K562 (cell line): ENCODE results near the gene GNAI2. TPM values are rescaled to one million over a fixed set of nuclear protein-coding genes. Genes with fewer than 3 reads are reported as not detected.

Experiments
- ATAC-seq: fragments of 200-7000 bp; cut with Tn5 transposase; 3 replicates; pipeline ENCODE4 v1.9.1; 2020; ENCODE audit warnings: moderate library complexity
- BruUV-seq: library from RNA; stranded (reverse); fragments of 400-500 nt; replicated peaks from 2 replicates; lab custom pipeline; 2021; lab: Mats Ljungman, UMichigan
- CTCF ChIA-PET: fragments of 300-600 bp; formaldehyde crosslinking; extraction: SDS; loops from one replicate; lab custom pipeline; 2021; ENCODE audit warnings: low intra/inter-chr PET ratio; lab: Yijun Ruan, JAX
- POLR2A ChIA-PET: fragments of 300-600, 350-650 bp; sonication (Branson Sonifier 250); formaldehyde crosslinking; extraction: SDS; loops from one replicate; lab custom pipeline; 2021; ENCODE audit warnings: antibody characterized with exemption, inconsistent platforms; lab: Yijun Ruan, JAX
- DNase-seq, 4 experiments: peaks; one replicate each; pipeline versions ENCODE4 v3.0.0 to v3.0.0-alpha.2; 2011 to 2018; ENCODE audit warnings: low spot score in 3 of 4, mixed read lengths in 3 of 4; ENCODE audit errors: extremely low read depth in 1 of 4
- FAIRE-seq: peaks from 2 replicates; lab custom pipeline; 2011; peaks lifted over from hg19 to GRCh38; lab: Jason Lieb, UNC
- H2AFZ ChIP-seq: 2 replicates; pipeline ENCODE4 v1.6.0; 2011; ENCODE audit warnings: low read depth, low read length, control low read depth, inconsistent platforms
- H3K27ac ChIP-seq: fragments of 200-600 bp; 3 replicates; pipeline ENCODE4 v1.8.0; 2011; ENCODE audit warnings: low read depth, mild to moderate bottlenecking, control low read depth, inconsistent platforms, low read length, moderate library complexity, mixed read lengths; ENCODE audit errors: extremely low read depth
- H3K27me3 ChIP-seq, 2 experiments: fragments of 300-600 bp in 1 of 2; 2 replicates in 1 of 2; 3 replicates in 1 of 2; pipeline versions ENCODE4 v1.6.0 to v1.8.0; 2011; ENCODE audit warnings: inconsistent platforms in 2 of 2, low read length in 2 of 2, mild to moderate bottlenecking in 1 of 2, mixed read lengths in 1 of 2, moderate library complexity in 1 of 2; ENCODE audit not compliant: control insufficient read depth in 2 of 2, insufficient read depth in 2 of 2
- H3K36me3 ChIP-seq: fragments of 300-600 bp; 3 replicates; pipeline ENCODE4 v1.8.0; 2011; ENCODE audit warnings: mild to moderate bottlenecking, low read length, inconsistent platforms; ENCODE audit not compliant: control insufficient read depth, insufficient read depth
- H3K4me1 ChIP-seq, 2 experiments: fragments of 200-600 bp in 1 of 2; replicated peaks in 1 of 2; 2 replicates in 1 of 2; 3 replicates in 1 of 2; pipeline versions ENCODE4 v1.5.1 to v1.8.0; 2011; ENCODE audit warnings: inconsistent platforms in 2 of 2, low read length in 2 of 2, mild to moderate bottlenecking in 1 of 2, mixed read lengths in 1 of 2, moderate library complexity in 1 of 2; ENCODE audit not compliant: control insufficient read depth in 2 of 2, insufficient read depth in 2 of 2
- H3K4me2 ChIP-seq: 2 replicates; pipeline ENCODE4 v1.6.1; 2011; ENCODE audit warnings: low read length, control low read depth, inconsistent platforms, mixed read lengths; ENCODE audit not compliant: insufficient read depth
- H3K4me3 ChIP-seq: fragments of 200-600 bp; sonication (generic), shearing (Covaris generic); 2 replicates; pipeline ENCODE4 v1.5.1; 2016; ENCODE audit warnings: control low read depth, inconsistent platforms
- H3K79me2 ChIP-seq: fragments of 200-600 bp; 3 replicates; pipeline ENCODE4 v1.8.0; 2011; ENCODE audit warnings: low read length, inconsistent platforms; ENCODE audit not compliant: control insufficient read depth, insufficient read depth
- H3K9ac ChIP-seq, 2 experiments: 2 replicates each; pipeline versions ENCODE4 v1.6.0 to v1.6.1; 2011; ENCODE audit warnings: low read depth in 2 of 2, low read length in 2 of 2, control low read depth in 1 of 2, inconsistent platforms in 1 of 2, mild to moderate bottlenecking in 1 of 2, mixed read lengths in 1 of 2; ENCODE audit not compliant: insufficient read depth in 1 of 2
- H3K9me1 ChIP-seq: one replicate; pipeline ENCODE4 v1.6.0; 2011; ENCODE audit warnings: inconsistent platforms, mild to moderate bottlenecking, low read length, moderate library complexity; ENCODE audit not compliant: control insufficient read depth, insufficient read depth
- H3K9me3 ChIP-seq: replicated peaks from 2 replicates; pipeline ENCODE4 v1.5.1; 2011; ENCODE audit warnings: low read depth, low read length, inconsistent platforms; ENCODE audit not compliant: control insufficient read depth, insufficient read depth
- H4K20me1 ChIP-seq: replicated peaks from 2 replicates; pipeline ENCODE4 v1.6.1; 2011; ENCODE audit warnings: low read length, inconsistent platforms, mixed read lengths; ENCODE audit not compliant: control insufficient read depth, insufficient read depth
- SAP30 ChIP-seq: fragments of 200-600 bp; sonication (generic); IDR thresholded peaks from 2 replicates; pipeline ENCODE4 v1.6.1; 2012; ENCODE audit warnings: borderline replicate concordance, low read depth, mild to moderate bottlenecking, moderate library complexity, low read length, control low read depth, inconsistent platforms; ENCODE audit not compliant: insufficient read depth, poor library complexity, severe bottlenecking
- WGBS: fragments of 100-300 bp; shearing (Covaris generic); methylation state at CpG from one replicate; pipeline ENCODE4 v1.1.6; 2016; ENCODE audit warnings: low coverage, mixed read lengths; ENCODE audit not compliant: insufficient coverage; ENCODE audit errors: missing lambda C conversion rate; 5-methylcytosine and 5-hydroxymethylcytosine counted together
- in situ Hi-C: fragments of 300-500 bp; cut with MboI; formaldehyde crosslinking; loops from 4 replicates; pipeline ENCODE4 v1.15.0; 2018; ENCODE audit warnings: inconsistent platforms, mixed read lengths
- intact Hi-C: fragments of 100-400 bp; cut with micrococcal nuclease; formaldehyde crosslinking; loops from 2 replicates; pipeline ENCODE4 v1.14.2; 2022
- polyA plus RNA-seq, 8 experiments: library from polyadenylated mRNA; depleted of rRNA in 4 of 8; stranded (reverse) in 5 of 8; unstranded in 3 of 8; fragments of >200 nt; fragmentation: Nextera tagmentation in 2 of 8; fragmentation: Illumina TruSeq in 1 of 8; extraction: Ambion mirVana in 2 of 8; extraction: Trizol in 1 of 8; gene quantifications; 2 replicates each; pipeline versions ENCODE4 v1.2.1 to v1.2.3, GENCODE V29; 2011 to 2014; ENCODE audit warnings: inconsistent platforms in 1 of 8, missing spikeins in 1 of 8
- total RNA-seq, 7 experiments: library from RNA; depleted of rRNA in 6 of 7; stranded (reverse); fragments of >200 nt in 6 of 7; fragmentation: Illumina TruSeq in 2 of 7; extraction: Trizol in 2 of 7; gene quantifications; 2 replicates each; pipeline versions ENCODE4 v1.2.1 to v1.2.3, GENCODE V29; 2011 to 2021; ENCODE audit warnings: low replicate concordance in 1 of 7
- TF ChIP-seq, protein P1 (sequence below): fragments of 450-650 bp; IDR thresholded peaks from 2 replicates; pipeline ENCODE4 v1.6.1; 2017; ENCODE audit warnings: antibody characterized with exemption

GNAI2 gene
- total and polyA plus RNA-seq, 9 of the 15 experiments (the other 6 are each of a cell fraction or from before 2014, with no cell fraction given), result 1.1 to 72.2 (median 42.7) TPM

DNA sequence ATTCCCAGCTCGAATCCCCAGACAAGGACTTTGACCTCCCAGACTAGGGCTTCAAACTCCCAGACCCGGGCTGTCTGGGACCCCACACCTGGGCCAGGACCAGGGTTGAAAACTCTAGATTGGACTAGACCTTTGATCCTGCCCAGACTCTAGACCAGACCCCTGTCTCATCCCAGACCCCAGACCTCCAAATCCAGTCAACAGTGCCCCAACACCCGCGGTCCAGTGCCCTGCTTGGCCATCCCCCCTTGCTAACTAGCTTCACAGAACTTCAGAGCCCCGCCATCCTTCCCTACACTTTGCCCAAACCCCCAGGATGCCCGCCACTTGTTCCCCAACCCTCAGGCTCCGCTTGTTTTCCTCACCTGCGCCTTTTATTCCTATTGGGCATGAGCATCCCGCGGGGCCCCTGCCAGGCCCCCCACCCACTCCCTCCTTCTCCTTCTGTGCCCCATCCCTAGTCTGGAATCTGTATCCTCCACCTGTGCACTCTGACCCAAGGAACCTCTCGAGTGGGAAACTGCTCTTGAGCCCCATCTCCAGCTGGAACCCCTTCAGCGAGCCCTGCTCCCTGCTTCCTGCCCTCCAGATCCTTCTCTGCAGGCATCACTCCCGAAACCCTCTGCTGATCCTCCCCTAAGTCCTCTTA lies 604 bp downstream of the GNAI2 start:
- Histone ChIP-seq H3K27ac (peak overlapping the region; percentile 68), H3K27me3 (no peaks in the 10 kb centered on the region), H3K9me3 (no peaks in the 10 kb centered on the region), H2AFZ (no peak overlapping the region), H3K79me2 (peaks cover 31% of the 10 kb centered on the region), H3K9ac (peak overlapping the region; percentile 67 to 95), H3K4me3 (peak overlapping the region; percentile 73), H3K4me2 (peak overlapping the region; percentile 80), H4K20me1 (no peaks in the 10 kb centered on the region), H3K36me3 (peaks cover 4% of the 10 kb centered on the region; the same call in 1 of the 3 replicates), H3K9me1 (no peaks in the 10 kb centered on the region), H3K4me1 (peaks cover 30 to 62% of the 10 kb centered on the region in 2 experiments)
- no peak for FAIRE-seq
- ChIA-PET CTCF (no interaction called here), POLR2A (interaction anchor here (0.6 to 0.7 kb wide), 2 partner anchors 78 to 119 kb away, joined by 3 read pairs; no protein-coding TSS in a partner anchor)
- TSS peak; percentile 48 for BruUV-seq
- no peak for ATAC-seq
- no peak for DNase-seq
- intact Hi-C loops, result no loop called here
- TF ChIP-seq SAP30, result peak; percentile 3
- TF ChIP-seq, protein P1, sequence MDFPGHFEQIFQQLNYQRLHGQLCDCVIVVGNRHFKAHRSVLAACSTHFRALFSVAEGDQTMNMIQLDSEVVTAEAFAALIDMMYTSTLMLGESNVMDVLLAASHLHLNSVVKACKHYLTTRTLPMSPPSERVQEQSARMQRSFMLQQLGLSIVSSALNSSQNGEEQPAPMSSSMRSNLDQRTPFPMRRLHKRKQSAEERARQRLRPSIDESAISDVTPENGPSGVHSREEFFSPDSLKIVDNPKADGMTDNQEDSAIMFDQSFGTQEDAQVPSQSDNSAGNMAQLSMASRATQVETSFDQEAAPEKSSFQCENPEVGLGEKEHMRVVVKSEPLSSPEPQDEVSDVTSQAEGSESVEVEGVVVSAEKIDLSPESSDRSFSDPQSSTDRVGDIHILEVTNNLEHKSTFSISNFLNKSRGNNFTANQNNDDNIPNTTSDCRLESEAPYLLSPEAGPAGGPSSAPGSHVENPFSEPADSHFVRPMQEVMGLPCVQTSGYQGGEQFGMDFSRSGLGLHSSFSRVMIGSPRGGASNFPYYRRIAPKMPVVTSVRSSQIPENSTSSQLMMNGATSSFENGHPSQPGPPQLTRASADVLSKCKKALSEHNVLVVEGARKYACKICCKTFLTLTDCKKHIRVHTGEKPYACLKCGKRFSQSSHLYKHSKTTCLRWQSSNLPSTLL, result no peak
- in situ Hi-C loops, result no loop called here
- 19% methylated on average over 6 of the region's 13 CpGs for WGBS
